Glutamatergic neuron (in vitro differentiated cells): ENCODE measurements around the gene MFAP3L. TPM values are rescaled to one million over a fixed set of nuclear protein-coding genes. Genes with fewer than 3 reads are reported as not detected.

Experiments
- DNase-seq: peaks from one replicate; pipeline ENCODE4 v3.0.0; 2022
- H3K27ac Mint-ChIP-seq: one replicate; pipeline ENCODE4 v1.8.0; 2020; ENCODE audit warnings: mild to moderate bottlenecking, mixed read lengths, inconsistent platforms; ENCODE audit not compliant: unreplicated experiment
- H3K27me3 Mint-ChIP-seq: one replicate; pipeline ENCODE4 v1.8.0; 2020; ENCODE audit warnings: mild to moderate bottlenecking, moderate library complexity, mixed read lengths, inconsistent platforms; ENCODE audit not compliant: unreplicated experiment
- H3K36me3 Mint-ChIP-seq: one replicate; pipeline ENCODE4 v1.8.0; 2020; ENCODE audit warnings: mild to moderate bottlenecking, mixed read lengths, inconsistent platforms; ENCODE audit not compliant: unreplicated experiment
- H3K4me1 Mint-ChIP-seq: one replicate; pipeline ENCODE4 v1.8.0; 2020; ENCODE audit warnings: mild to moderate bottlenecking, low read depth, mixed read lengths, inconsistent platforms; ENCODE audit not compliant: unreplicated experiment
- H3K4me3 Mint-ChIP-seq: one replicate; pipeline ENCODE4 v1.8.0; 2020; ENCODE audit warnings: mild to moderate bottlenecking, mixed read lengths, inconsistent platforms; ENCODE audit not compliant: unreplicated experiment
- H3K9me3 Mint-ChIP-seq: one replicate; pipeline ENCODE4 v1.8.0; 2020; ENCODE audit warnings: mild to moderate bottlenecking, moderate library complexity, mixed read lengths, inconsistent platforms; ENCODE audit not compliant: unreplicated experiment
- total RNA-seq: library from RNA; stranded (reverse); fragmentation: NEBNext Ultra II Directional; extraction: Animal tissue kit (Norgen Biotek cat#: 25700); gene quantifications from one replicate; pipeline ENCODE4 v1.2.1, GENCODE V29; 2021; ENCODE audit not compliant: unreplicated experiment
- TF ChIP-seq, protein P1 (sequence below): fragments of 200-600 bp; sonication (generic); IDR thresholded peaks from one replicate; pipeline ENCODE4 v1.5.0; 2021; ENCODE audit not compliant: partially characterized antibody, unreplicated experiment

The MFAP3L gene
- total RNA-seq, 1 donor from 2014 or later, result 8.4 TPM

DNA sequence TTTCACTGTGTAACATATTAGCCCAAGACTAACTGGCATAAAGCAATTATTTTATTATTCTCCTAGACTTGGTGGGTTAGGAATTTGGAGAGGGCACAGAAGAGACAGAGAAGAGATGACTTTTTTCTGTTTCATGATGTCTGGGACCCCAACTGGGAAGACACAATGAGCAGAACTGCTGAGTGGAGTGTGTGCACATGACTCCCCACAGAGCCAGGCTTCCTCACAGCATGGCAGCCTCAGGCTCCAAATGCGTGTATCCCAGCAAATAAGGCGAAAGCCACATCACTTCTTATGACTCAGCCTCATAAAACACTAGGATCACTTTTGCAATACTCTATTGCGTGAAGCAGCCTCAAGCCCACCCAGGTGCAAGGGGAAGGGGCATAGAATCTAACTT, 68.4 kb downstream of the MFAP3L start:
- DNase-seq, result no peak
- peaks cover 2% of the 10 kb centered on the region for H3K27me3 Mint-ChIP-seq
- no peak overlapping the region for H3K27ac Mint-ChIP-seq
- TF ChIP-seq, protein P1, sequence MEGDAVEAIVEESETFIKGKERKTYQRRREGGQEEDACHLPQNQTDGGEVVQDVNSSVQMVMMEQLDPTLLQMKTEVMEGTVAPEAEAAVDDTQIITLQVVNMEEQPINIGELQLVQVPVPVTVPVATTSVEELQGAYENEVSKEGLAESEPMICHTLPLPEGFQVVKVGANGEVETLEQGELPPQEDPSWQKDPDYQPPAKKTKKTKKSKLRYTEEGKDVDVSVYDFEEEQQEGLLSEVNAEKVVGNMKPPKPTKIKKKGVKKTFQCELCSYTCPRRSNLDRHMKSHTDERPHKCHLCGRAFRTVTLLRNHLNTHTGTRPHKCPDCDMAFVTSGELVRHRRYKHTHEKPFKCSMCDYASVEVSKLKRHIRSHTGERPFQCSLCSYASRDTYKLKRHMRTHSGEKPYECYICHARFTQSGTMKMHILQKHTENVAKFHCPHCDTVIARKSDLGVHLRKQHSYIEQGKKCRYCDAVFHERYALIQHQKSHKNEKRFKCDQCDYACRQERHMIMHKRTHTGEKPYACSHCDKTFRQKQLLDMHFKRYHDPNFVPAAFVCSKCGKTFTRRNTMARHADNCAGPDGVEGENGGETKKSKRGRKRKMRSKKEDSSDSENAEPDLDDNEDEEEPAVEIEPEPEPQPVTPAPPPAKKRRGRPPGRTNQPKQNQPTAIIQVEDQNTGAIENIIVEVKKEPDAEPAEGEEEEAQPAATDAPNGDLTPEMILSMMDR, result no peak
- no peaks in the 10 kb centered on the region for H3K36me3 Mint-ChIP-seq
- H3K4me1 Mint-ChIP-seq, result no peaks in the 10 kb centered on the region
- H3K4me3 Mint-ChIP-seq, result no peak overlapping the region
- H3K9me3 Mint-ChIP-seq, result no peaks in the 10 kb centered on the region

DNA sequence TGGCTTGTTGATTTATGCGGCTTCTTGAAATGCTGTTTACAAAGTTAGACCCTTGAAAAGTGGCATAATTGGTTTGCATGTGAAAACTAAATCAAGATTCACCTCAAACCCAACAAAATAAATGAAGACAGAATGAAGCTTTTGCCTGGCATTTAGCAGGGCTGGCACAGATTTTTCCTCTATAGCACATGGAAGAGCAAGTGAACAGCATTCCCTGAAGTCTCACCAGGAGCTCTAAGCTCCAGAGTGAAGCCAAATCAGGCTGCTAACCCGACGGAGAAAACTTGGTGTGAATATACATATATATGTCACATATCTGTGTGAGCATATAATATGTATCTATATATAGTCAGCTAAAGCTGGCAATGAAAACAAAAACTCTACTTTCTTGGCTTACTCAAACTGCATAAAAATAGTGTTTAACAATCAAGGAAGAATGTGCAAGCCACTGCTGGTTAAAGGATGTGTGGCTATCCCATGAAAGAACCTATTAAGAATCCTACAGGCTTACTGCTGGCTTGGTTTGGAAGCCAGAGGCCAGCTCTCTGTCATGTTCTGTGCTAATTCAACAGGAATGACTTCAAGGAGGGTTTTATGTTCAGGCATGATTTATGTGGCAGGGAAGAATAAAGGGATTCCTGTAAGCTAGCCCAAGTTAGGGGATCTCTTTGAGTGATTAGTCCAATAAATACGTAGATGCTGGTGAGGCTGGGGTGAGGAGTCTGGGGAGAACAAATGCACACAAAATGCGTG, 69.9 kb downstream of the MFAP3L start:
- peaks cover 2% of the 10 kb centered on the region for H3K27me3 Mint-ChIP-seq
- H3K4me3 Mint-ChIP-seq, result no peak overlapping the region
- H3K4me1 Mint-ChIP-seq, result no peaks in the 10 kb centered on the region
- no peak for DNase-seq
- no peaks in the 10 kb centered on the region for H3K9me3 Mint-ChIP-seq
- TF ChIP-seq, protein P1, result no peak
- no peak overlapping the region for H3K27ac Mint-ChIP-seq
- H3K36me3 Mint-ChIP-seq, result no peaks in the 10 kb centered on the region

DNA sequence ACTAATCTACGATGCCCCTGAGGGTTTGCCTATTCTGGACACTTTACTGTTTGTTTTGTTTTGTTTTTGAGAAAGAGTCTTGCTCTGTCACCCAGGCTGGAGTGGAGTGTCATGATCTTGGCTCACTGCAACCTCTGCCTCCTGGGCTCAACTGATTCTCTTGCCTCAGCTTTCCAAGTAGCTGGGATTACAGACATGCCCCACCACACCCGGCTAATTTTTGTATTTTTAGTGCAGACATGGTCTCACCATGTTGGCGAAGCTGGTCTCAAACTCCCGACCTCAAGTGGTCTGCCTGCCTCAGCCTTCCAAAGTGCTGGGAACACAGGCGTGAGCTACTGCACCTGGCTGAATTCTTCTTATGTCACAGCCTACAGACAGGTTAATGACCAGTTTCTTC, 70.7 kb downstream of the MFAP3L start:
- no peak for DNase-seq
- Mint-ChIP-seq H3K27ac (no peak overlapping the region), H3K4me3 (no peak overlapping the region), H3K36me3 (no peaks in the 10 kb centered on the region), H3K27me3 (peaks cover 2% of the 10 kb centered on the region), H3K4me1 (no peaks in the 10 kb centered on the region), H3K9me3 (no peaks in the 10 kb centered on the region)
- TF ChIP-seq, protein P1, result no peak

DNA sequence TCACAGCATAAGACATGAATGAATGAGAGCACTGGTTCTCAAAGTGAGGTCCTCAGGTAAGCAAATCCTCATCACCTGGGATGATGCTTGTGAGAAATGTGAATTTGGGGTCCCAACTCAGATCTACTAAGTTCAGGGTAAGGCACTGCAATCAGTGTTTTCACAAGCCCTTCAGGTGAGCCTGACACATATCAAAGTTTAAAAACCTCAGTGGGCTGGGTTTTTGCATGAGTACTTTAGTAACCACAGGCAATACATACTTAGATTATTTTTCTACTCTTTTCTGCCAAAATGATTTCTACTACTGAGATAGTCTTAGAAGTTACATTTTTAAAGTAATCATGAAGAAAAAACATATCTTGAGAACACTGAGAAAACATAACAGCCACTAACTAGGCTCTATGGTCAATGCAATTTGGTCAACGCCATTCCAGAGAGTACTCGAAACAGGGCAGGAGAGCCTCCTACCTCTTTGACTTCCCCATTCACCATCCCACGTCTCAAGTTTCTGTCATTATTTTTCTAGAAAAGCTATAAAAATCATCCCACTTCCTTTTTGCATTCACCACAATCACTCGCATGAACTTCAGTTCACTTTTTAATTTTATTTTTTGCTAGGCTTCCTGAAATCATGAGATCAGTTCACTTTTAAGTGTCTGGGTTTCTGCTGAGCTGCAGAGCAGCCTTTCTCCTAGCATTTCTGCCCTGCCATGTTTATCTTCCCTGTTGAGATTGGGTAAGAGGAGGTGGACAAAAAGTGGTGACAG, 73.8 kb downstream of the MFAP3L start:
- no peaks in the 10 kb centered on the region for H3K9me3 Mint-ChIP-seq
- H3K27me3 Mint-ChIP-seq, result peaks cover 4% of the 10 kb centered on the region
- H3K27ac Mint-ChIP-seq, result no peak overlapping the region
- no peak for DNase-seq
- H3K4me3 Mint-ChIP-seq, result no peak overlapping the region
- H3K4me1 Mint-ChIP-seq, result no peaks in the 10 kb centered on the region
- H3K36me3 Mint-ChIP-seq, result no peaks in the 10 kb centered on the region
- TF ChIP-seq, protein P1, result no peak

DNA sequence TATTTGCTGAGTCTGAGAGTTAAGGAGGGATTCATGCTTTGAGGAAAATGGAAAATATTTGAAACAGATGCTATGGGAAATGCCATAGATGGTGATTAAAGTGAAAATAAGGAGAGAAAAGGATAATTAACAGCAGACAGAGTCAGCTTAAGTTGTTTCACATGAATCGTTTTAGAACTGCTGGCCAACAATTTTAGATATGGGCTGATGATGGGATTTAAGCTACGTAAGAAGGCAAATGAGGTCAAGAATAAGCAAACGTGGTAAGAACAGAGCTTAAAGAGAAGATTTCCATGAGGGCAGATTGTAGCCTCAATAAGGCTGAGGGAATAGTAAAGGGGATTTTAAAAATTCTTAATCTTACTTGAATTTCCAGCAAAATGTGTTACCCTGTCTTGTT, 77.9 kb downstream of the MFAP3L start:
- peaks cover 4% of the 10 kb centered on the region for H3K27me3 Mint-ChIP-seq
- no peak overlapping the region for H3K27ac Mint-ChIP-seq
- no peak for DNase-seq
- no peak overlapping the region for H3K4me3 Mint-ChIP-seq
- peaks cover 5% of the 10 kb centered on the region for H3K4me1 Mint-ChIP-seq
- TF ChIP-seq, protein P1, result no peak
- H3K36me3 Mint-ChIP-seq, result no peaks in the 10 kb centered on the region
- no peaks in the 10 kb centered on the region for H3K9me3 Mint-ChIP-seq
